ENCODE measurements around the gene DNAJB13. TPM values are rescaled to one million over a fixed set of nuclear protein-coding genes. Genes with fewer than 3 reads are reported as not detected.

DNAJB13 gene
- total and polyA plus RNA-seq, 2 of the 13 experiments (the other 11 are each of a cell fraction or from before 2014, with no cell fraction given) = 2.3 TPM; not detected in 1

- TF ChIP-seq ZNF407 (CRISPR knock-in tag; IDR thresholded peaks at IDR 0.05; ENCODE audit: not compliant biosample characterization) (peak; percentile 93), ZSCAN22 (CRISPR knock-in tag; IDR thresholded peaks at IDR 0.05) (peak; percentile 82), ZNF224 (CRISPR knock-in tag; IDR thresholded peaks at IDR 0.05) (peak; percentile 61; the same call in 1 of the 2 replicates), ZBTB43 (CRISPR knock-in tag; conservative IDR thresholded peaks at IDR 0.05) (peak; percentile 93), CREB1 (IDR thresholded peaks at IDR 0.05) (peak; percentile 60), CREB1 (CRISPR knock-in tag; IDR thresholded peaks at IDR 0.05) (peak; percentile 79), FOXP4 (CRISPR knock-in tag; IDR thresholded peaks at IDR 0.05) (peak; percentile 72), ZNF317 (CRISPR knock-in tag; IDR thresholded peaks at IDR 0.05) (peak; percentile 88), POLR2G (IDR thresholded peaks at IDR 0.05; ENCODE audit: low read depth, low read length) (peak; percentile 84), ZSCAN20 (CRISPR knock-in tag; IDR thresholded peaks at IDR 0.05; ENCODE audit: borderline replicate concordance) (peak; percentile 88; the same call in 1 of the 2 replicates), AGO1 (IDR thresholded peaks at IDR 0.05; ENCODE audit: low read depth, low read length, poor library complexity, severe bottlenecking) (no peak), ZNF891 (CRISPR knock-in tag; IDR thresholded peaks at IDR 0.05) (peak; percentile 75; the same call in 1 of the 2 replicates), LBX2 (CRISPR knock-in tag; IDR thresholded peaks at IDR 0.05; ENCODE audit: borderline replicate concordance) (peak; percentile 80), TRAFD1 (CRISPR knock-in tag; IDR thresholded peaks at IDR 0.05; ENCODE audit: borderline replicate concordance) (no peak)
Observed at GRCh38 chr11:73982990-73983740, 32.3 kb downstream of the DNAJB13 start (continued).

All from HepG2 (cell line).